Activated CD4-positive, alpha-beta T cell treated with anti-CD3 and anti-CD28 coated beads for 48 hours (primary cell): ENCODE results near the gene CNTNAP2.
"Not testable (repeated sequence)": the region's sequence is repeated elsewhere in the genome, so short reads cannot be mapped to it uniquely, and the experiment has no call there.

Experiments used
- DNase-seq: peaks from one replicate; pipeline ENCODE4 v3.0.0-alpha.2; 2020

Gene CNTNAP2

GRCh38 chr7:148437043-148437442 lies 2320.4 kb downstream of the CNTNAP2 start:
- no peak for DNase-seq

- DNase-seq = no peak
Measured at GRCh38 chr7:148442141-148442655, 2325.6 kb downstream of the CNTNAP2 start.

- DNase-seq = no peak
Measured at GRCh38 chr7:148442933-148443332, 2326.3 kb downstream of the CNTNAP2 start.

- no peak for DNase-seq
Measured at GRCh38 chr7:148445260-148446044, 2328.9 kb downstream of the CNTNAP2 start.

- DNase-seq = no peak
Measured at GRCh38 chr7:148447221-148447849, 2330.7 kb downstream of the CNTNAP2 start.

- not testable (repeated sequence) for DNase-seq
Measured at GRCh38 chr7:148451526-148451925, 2334.9 kb downstream of the CNTNAP2 start.

GRCh38 chr7:148456351-148456750 lies 2339.8 kb downstream of the CNTNAP2 start:
- no peak for DNase-seq

- DNase-seq = no peak
Measured at GRCh38 chr7:148457310-148457921, 2340.8 kb downstream of the CNTNAP2 start.

GRCh38 chr7:148458263-148458662 lies 2341.7 kb downstream of the CNTNAP2 start:
- no peak for DNase-seq

GRCh38 chr7:148461392-148462179 lies 2345.0 kb downstream of the CNTNAP2 start:
- no peak for DNase-seq

GRCh38 chr7:148462774-148463173 lies 2346.2 kb downstream of the CNTNAP2 start:
- not testable (repeated sequence) for DNase-seq

GRCh38 chr7:148463210-148463609 lies 2346.6 kb downstream of the CNTNAP2 start:
- no peak for DNase-seq

GRCh38 chr7:148464947-148465346 lies 2348.3 kb downstream of the CNTNAP2 start:
- DNase-seq = no peak

- DNase-seq = not testable (repeated sequence)
Measured at GRCh38 chr7:148465441-148465840, 2348.8 kb downstream of the CNTNAP2 start.

GRCh38 chr7:148466120-148466519 lies 2349.5 kb downstream of the CNTNAP2 start:
- no peak for DNase-seq

- no peak for DNase-seq
Measured at GRCh38 chr7:148468700-148469098, 2352.1 kb downstream of the CNTNAP2 start.
